GM12878 (cell line): ENCODE results near the gene GFRA3.

Experiments used
- BRCA1 ChIP-seq: IDR thresholded peaks from 2 replicates; pipeline ENCODE4 v1.6.1; 2011; ENCODE audit warnings: low read depth, low read length, improper control_type of control experiment
- CTCF ChIP-seq, 3 experiments: IDR thresholded peaks in 2 of 3; conservative IDR thresholded peaks in 1 of 3; 2 replicates each; pipeline ENCODE4 v1.5.1; 2011; ENCODE audit warnings: low read depth in 3 of 3, low read length in 3 of 3, mild to moderate bottlenecking in 3 of 3, control low read depth in 2 of 3, moderate library complexity in 2 of 3, inconsistent platforms in 1 of 3, mixed read lengths in 1 of 3; ENCODE audit not compliant: control insufficient read depth in 2 of 3, insufficient read depth in 1 of 3; ENCODE audit errors: extremely low read depth in 1 of 3
- E4F1 ChIP-seq: fragments of 450-650 bp; IDR thresholded peaks from 2 replicates; pipeline ENCODE4 v1.6.1; 2018; ENCODE audit warnings: borderline replicate concordance, mild to moderate bottlenecking; ENCODE audit not compliant: partially characterized antibody
- EZH2 ChIP-seq: IDR thresholded peaks from 2 replicates; pipeline ENCODE4 v1.6.1; 2012; ENCODE audit warnings: low read depth, mild to moderate bottlenecking, control low read depth, inconsistent platforms, low read length, borderline replicate concordance; ENCODE audit not compliant: control insufficient read depth
- NBN ChIP-seq: fragments of 450-650 bp; IDR thresholded peaks from 2 replicates; pipeline ENCODE4 v1.6.1; 2016
- NR2C1 ChIP-seq: fragments of 450-650 bp; IDR thresholded peaks from 2 replicates; pipeline ENCODE4 v1.6.1; 2017; ENCODE audit warnings: antibody characterized with exemption, mild to moderate bottlenecking, moderate library complexity
- POLR2AphosphoS5 ChIP-seq: IDR thresholded peaks from 2 replicates; pipeline ENCODE4 v1.6.1; 2011; ENCODE audit warnings: mild to moderate bottlenecking, low read length, inconsistent platforms
- POU2F2 ChIP-seq: IDR thresholded peaks from 3 replicates; pipeline ENCODE4 v1.6.1; 2011; ENCODE audit warnings: low read depth, mild to moderate bottlenecking, low read length, borderline replicate concordance
- RB1 ChIP-seq: fragments of 450-650 bp; formaldehyde crosslinking; IDR thresholded peaks from 2 replicates; pipeline ENCODE4 v1.6.1; 2017; ENCODE audit warnings: mild to moderate bottlenecking, borderline replicate concordance

DNA sequence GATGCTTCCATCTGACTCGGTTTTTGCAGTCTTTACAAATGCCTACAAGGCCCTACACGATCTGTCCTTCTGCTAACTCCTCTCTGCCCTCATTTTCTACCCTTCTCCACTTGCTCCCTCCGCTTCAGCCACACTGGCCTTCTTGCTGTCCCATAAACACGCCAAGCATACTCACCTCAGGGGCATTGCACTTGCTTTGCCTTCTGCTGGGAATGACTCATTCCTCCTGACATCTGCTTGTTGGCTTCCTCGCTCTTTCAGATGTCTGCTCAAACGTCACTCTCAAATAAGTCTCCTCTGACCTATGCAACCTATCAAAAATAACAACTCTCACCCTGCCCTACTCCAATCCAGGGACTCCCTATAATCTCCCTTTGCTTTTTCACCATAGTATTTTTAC, 29.0 kb upstream of the GFRA3 start:
- TF ChIP-seq BRCA1 (no peak), POLR2AphosphoS5 (no peak), E4F1 (no peak), EZH2 (no peak), NR2C1 (no peak), POU2F2 (no peak), CTCF (IDR thresholded peaks at IDR 0.05 in 2 of 3, conservative IDR thresholded peaks at IDR 0.05 in 1 of 3; ENCODE audit: control insufficient read depth in 2 of 3, extremely low read depth in 1 of 3, insufficient read depth in 1 of 3, low read depth in 3 of 3, low read length in 3 of 3) (no peak), RB1 (no peak), NBN (no peak)
